OCI-LY1 (cell line): Measurements from ENCODE around the gene GRIK3.

Source experiments
- EZH2 ChIP-seq: fragments of 200-600 bp; sonication (generic), shearing (Covaris generic); IDR thresholded peaks from 2 replicates; pipeline ENCODE4 v1.8.0; 2017; ENCODE audit warnings: borderline replicate concordance, mixed run types, mild to moderate bottlenecking, antibody characterized with exemption, low read length, moderate library complexity, mixed read lengths
- TF ChIP-seq, protein P1 (sequence below): fragments of 200-600 bp; sonication (generic), shearing (Covaris generic); IDR thresholded peaks from 2 replicates; pipeline ENCODE4 v1.5.1; 2017; ENCODE audit warnings: mild to moderate bottlenecking, antibody characterized with exemption, low read length, moderate library complexity, mixed read lengths

DNA sequence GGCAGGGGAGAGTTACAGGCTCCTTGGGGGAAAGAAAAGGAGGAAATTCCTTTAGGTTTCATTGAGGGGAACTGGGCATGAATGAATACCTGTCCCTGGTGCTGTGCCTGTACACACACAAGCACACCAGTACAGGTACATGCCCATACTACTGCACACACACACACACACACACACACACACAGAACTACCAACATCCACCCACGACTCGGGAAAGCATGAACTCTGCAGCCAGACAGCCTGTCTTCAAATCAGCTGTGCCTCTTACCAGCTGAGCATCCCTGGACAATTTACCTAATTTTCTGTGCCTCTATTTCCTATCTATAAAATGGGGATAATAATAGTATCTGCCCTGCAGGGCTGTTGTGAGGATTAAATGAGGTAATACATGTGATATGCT lies 7.2 kb upstream of the GRIK3 start:
- TF ChIP-seq, protein P1, sequence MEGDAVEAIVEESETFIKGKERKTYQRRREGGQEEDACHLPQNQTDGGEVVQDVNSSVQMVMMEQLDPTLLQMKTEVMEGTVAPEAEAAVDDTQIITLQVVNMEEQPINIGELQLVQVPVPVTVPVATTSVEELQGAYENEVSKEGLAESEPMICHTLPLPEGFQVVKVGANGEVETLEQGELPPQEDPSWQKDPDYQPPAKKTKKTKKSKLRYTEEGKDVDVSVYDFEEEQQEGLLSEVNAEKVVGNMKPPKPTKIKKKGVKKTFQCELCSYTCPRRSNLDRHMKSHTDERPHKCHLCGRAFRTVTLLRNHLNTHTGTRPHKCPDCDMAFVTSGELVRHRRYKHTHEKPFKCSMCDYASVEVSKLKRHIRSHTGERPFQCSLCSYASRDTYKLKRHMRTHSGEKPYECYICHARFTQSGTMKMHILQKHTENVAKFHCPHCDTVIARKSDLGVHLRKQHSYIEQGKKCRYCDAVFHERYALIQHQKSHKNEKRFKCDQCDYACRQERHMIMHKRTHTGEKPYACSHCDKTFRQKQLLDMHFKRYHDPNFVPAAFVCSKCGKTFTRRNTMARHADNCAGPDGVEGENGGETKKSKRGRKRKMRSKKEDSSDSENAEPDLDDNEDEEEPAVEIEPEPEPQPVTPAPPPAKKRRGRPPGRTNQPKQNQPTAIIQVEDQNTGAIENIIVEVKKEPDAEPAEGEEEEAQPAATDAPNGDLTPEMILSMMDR = no peak
- TF ChIP-seq EZH2 = no peak
